OCI-LY7 (cell line): ENCODE measurements around the gene PNRC2. TPM values are rescaled to one million over a fixed set of nuclear protein-coding genes. Genes with fewer than 3 reads are reported as not detected.

Experiments used
- BruUV-seq: library from RNA; stranded (reverse); fragments of 400-500 nt; replicated peaks from 2 replicates; lab custom pipeline; 2021; lab: Mats Ljungman, UMichigan
- CTCF ChIA-PET: fragments of 300-600 bp; sonication (Branson Sonifier 250); formaldehyde crosslinking; loops from one replicate; lab custom pipeline; 2022; ENCODE audit warnings: antibody characterized with exemption; ENCODE audit not compliant: unreplicated experiment; lab: Charles Lee
- POLR2A ChIA-PET: fragments of 300-600 bp; sonication (Branson Sonifier 250); formaldehyde crosslinking; loops from one replicate; lab custom pipeline; 2022; ENCODE audit warnings: antibody characterized with exemption; lab: Charles Lee
- DNase-seq: peaks from one replicate; pipeline ENCODE4 v3.0.0-alpha.2; 2015; ENCODE audit warnings: low spot score
- H2AFZ ChIP-seq: fragments of 200-600 bp; sonication (generic), shearing (Covaris generic); 2 replicates; pipeline ENCODE4 v1.6.1; 2014; ENCODE audit warnings: mild to moderate bottlenecking, antibody characterized with exemption, low read length, moderate library complexity
- H3K27ac ChIP-seq: fragments of 200-600 bp; sonication (generic); 2 replicates; pipeline ENCODE4 v1.5.1; 2014; ENCODE audit warnings: mixed run types, low read depth, mild to moderate bottlenecking, moderate library complexity, low read length, inconsistent platforms; ENCODE audit not compliant: poor library complexity, severe bottlenecking
- H3K36me3 ChIP-seq: fragments of 200-600 bp; sonication (generic); 2 replicates; pipeline ENCODE4 v1.6.1; 2014; ENCODE audit warnings: mild to moderate bottlenecking, antibody characterized with exemption, low read length, moderate library complexity, mixed read lengths; ENCODE audit not compliant: insufficient read depth
- H3K4me1 ChIP-seq: fragments of 200-600 bp; sonication (generic); 2 replicates; pipeline ENCODE4 v1.5.1; 2014; ENCODE audit warnings: mild to moderate bottlenecking, low read length; ENCODE audit not compliant: insufficient read depth, poor library complexity, severe bottlenecking
- H3K4me2 ChIP-seq: fragments of 200-600 bp; sonication (generic); 2 replicates; pipeline ENCODE4 v1.6.1; 2014; ENCODE audit warnings: mild to moderate bottlenecking, low read length
- H3K4me3 ChIP-seq: fragments of 200-600 bp; sonication (generic); 2 replicates; pipeline ENCODE4 v1.5.1; 2014; ENCODE audit warnings: mild to moderate bottlenecking, low read depth, low read length; ENCODE audit not compliant: poor library complexity, severe bottlenecking
- H3K79me2 ChIP-seq: fragments of 200-600 bp; sonication (generic); 2 replicates; pipeline ENCODE4 v1.6.1; 2016; ENCODE audit warnings: low read depth, mild to moderate bottlenecking, low read length, moderate library complexity, mixed read lengths; ENCODE audit not compliant: insufficient read depth
- H3K9me2 ChIP-seq: fragments of 200-600 bp; sonication (generic); 2 replicates; pipeline ENCODE4 v1.6.1; 2016; ENCODE audit warnings: mild to moderate bottlenecking, low read length, mixed read lengths; ENCODE audit not compliant: insufficient read depth
- H3K9me3 ChIP-seq: fragments of 200-600 bp; sonication (generic); 2 replicates; pipeline ENCODE4 v1.6.1; 2014; ENCODE audit warnings: mild to moderate bottlenecking, mixed run types, low read length, mixed read lengths
- H4K20me1 ChIP-seq: fragments of 200-600 bp; sonication (generic); 2 replicates; pipeline ENCODE4 v1.6.1; 2014; ENCODE audit warnings: mild to moderate bottlenecking, antibody characterized with exemption, low read length, moderate library complexity, mixed read lengths; ENCODE audit not compliant: insufficient read depth
- EZH2phosphoT487 ChIP-seq: fragments of 200-600 bp; sonication (generic); IDR thresholded peaks from 2 replicates; pipeline ENCODE4 v1.6.1; 2018; ENCODE audit warnings: low read depth, borderline replicate concordance, mild to moderate bottlenecking, mixed run types, antibody characterized with exemption, low read length, moderate library complexity, mixed read lengths
- intact Hi-C: fragments of 100-400 bp; cut with micrococcal nuclease; formaldehyde crosslinking; loops from one replicate; pipeline ENCODE4 v1.10.0; 2022; ENCODE audit not compliant: unreplicated experiment
- total RNA-seq, 2 experiments: library from RNA; depleted of rRNA in 1 of 2; stranded (reverse); fragments of >200 nt in 1 of 2; shearing (Covaris generic) in 1 of 2; gene quantifications; 2 replicates each; pipeline ENCODE4 v1.2.3, GENCODE V29; 2014 to 2022
- TF ChIP-seq, protein P1 (sequence below): fragments of 200-600 bp; sonication (generic); conservative IDR thresholded peaks from 2 replicates; pipeline ENCODE4 v1.5.1; 2014; ENCODE audit warnings: mild to moderate bottlenecking, antibody characterized with exemption, low read length, moderate library complexity, mixed read lengths

PNRC2 gene
- total RNA-seq, 2 experiments from 2014 or later: 129 to 198 TPM

DNA sequence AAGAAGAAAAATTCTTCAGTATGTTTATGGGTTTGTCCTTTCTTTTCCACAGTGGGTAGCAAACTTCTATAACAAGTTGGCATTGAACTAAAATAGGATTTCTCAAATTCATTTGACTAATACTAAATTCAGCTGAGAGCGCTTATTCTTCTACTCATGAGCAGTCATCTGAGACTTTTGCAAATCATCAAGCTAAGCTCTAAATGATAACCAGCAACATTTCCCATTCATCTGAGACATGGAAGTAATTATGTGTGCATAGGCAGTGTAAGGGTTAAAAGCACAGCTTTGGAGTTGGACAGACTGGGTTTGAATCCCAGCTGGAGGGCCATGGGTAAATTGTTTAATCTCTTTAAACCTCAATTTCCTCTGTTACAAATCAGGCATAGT lies 28.1 kb upstream of the PNRC2 start:
- no peak for TF ChIP-seq EZH2phosphoT487
- TF ChIP-seq, protein P1, sequence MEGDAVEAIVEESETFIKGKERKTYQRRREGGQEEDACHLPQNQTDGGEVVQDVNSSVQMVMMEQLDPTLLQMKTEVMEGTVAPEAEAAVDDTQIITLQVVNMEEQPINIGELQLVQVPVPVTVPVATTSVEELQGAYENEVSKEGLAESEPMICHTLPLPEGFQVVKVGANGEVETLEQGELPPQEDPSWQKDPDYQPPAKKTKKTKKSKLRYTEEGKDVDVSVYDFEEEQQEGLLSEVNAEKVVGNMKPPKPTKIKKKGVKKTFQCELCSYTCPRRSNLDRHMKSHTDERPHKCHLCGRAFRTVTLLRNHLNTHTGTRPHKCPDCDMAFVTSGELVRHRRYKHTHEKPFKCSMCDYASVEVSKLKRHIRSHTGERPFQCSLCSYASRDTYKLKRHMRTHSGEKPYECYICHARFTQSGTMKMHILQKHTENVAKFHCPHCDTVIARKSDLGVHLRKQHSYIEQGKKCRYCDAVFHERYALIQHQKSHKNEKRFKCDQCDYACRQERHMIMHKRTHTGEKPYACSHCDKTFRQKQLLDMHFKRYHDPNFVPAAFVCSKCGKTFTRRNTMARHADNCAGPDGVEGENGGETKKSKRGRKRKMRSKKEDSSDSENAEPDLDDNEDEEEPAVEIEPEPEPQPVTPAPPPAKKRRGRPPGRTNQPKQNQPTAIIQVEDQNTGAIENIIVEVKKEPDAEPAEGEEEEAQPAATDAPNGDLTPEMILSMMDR: no peak
- Histone ChIP-seq H3K79me2 (no peaks in the 10 kb centered on the region), H3K4me3 (peak overlapping the region; percentile 62), H3K36me3 (no peaks in the 10 kb centered on the region), H3K9me3 (no peaks in the 10 kb centered on the region), H3K9me2 (no peaks in the 10 kb centered on the region), H2AFZ (peak overlapping the region; percentile 58; the same call in 1 of the 2 replicates), H3K4me1 (peaks cover 73% of the 10 kb centered on the region), H3K4me2 (peak overlapping the region; percentile 90), H4K20me1 (no peaks in the 10 kb centered on the region), H3K27ac (peak overlapping the region; percentile 93)
- ChIA-PET CTCF (interaction anchor here (1.2 to 1.5 kb wide), 3 partner anchors 15 to 120 kb away, joined by 3 to 14 read pairs (median 4); partner anchors contain the start of gene CNR2), POLR2A (interaction anchor here (0.5 to 7.4 kb wide), 18 partner anchors 11 to 406 kb away, joined by 3 to 77 read pairs (median 4); partner anchors contain the start of genes CNR2 and PNRC2)
- no TSS peak for BruUV-seq
- DNase-seq: peak; percentile 73
- intact Hi-C loops: loop anchor here (1.0 kb wide), 1 partner anchor 28 kb away; the partner anchor contains the start of gene PNRC2

DNA sequence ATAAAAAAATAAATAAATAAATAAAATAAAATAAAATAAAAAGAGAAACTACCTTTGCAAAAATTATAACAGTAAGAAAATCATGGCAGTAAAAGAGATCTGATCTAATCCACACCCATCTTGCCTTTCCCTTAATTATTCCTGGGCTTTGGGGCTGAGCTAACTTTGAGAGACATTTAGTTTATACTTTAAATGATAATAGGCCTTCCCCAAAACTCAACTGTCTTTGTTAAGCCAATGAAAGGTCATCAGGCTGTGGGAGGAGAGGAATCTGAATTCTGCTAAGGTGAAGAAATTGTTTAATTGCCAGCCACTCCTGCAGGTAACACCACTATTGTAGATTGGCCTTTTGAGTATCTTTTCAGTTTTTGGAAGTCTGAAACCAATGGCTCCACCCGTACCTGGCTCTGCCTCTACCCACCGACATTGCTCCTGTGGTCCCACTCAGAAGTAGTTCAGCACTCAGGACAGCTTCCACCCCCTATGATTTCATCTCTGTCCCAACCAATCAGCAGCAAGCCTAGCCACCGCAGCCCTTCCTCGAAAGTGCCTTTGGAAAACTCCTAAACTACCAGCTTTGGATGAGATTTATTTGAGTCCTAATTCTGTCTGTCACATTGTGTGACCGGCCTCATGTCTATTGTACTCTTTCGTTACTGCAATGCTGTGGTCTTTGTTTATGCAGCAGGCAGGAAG lies 23.0 kb upstream of the PNRC2 start:
- CTCF ChIA-PET: no interaction called here
- H3K4me2 ChIP-seq: no peak overlapping the region

More for the DNA sequence above, 23.0 kb upstream of the PNRC2 start:
- Histone ChIP-seq H3K36me3 (no peaks in the 10 kb centered on the region), H3K4me3 (no peak overlapping the region), H4K20me1 (no peaks in the 10 kb centered on the region), H3K9me2 (no peaks in the 10 kb centered on the region), H3K9me3 (no peaks in the 10 kb centered on the region), H3K4me1 (peaks cover 54% of the 10 kb centered on the region), H2AFZ (no peak overlapping the region), H3K79me2 (no peaks in the 10 kb centered on the region), H3K27ac (no peak overlapping the region)
- DNase-seq: no peak
- intact Hi-C loops: no loop called here
- BruUV-seq: no TSS peak
- POLR2A ChIA-PET: no interaction called here
- TF ChIP-seq, protein P1: no peak
- no peak for TF ChIP-seq EZH2phosphoT487
